Ishikawa (cell line): ENCODE results near the gene FAM181A.

ENCODE experiments used
- CEBPB ChIP-seq: IDR thresholded peaks from 2 replicates; pipeline ENCODE4 v1.6.1; 2012
- CREB1 ChIP-seq: IDR thresholded peaks from 2 replicates; pipeline ENCODE4 v1.6.1; 2012; ENCODE audit warnings: low read depth
- EGR1 ChIP-seq: IDR thresholded peaks from 2 replicates; pipeline ENCODE4 v1.6.1; 2012
- EP300 ChIP-seq: IDR thresholded peaks from 2 replicates; pipeline ENCODE4 v1.6.1; 2012; ENCODE audit warnings: borderline replicate concordance
- FOXM1 ChIP-seq: IDR thresholded peaks from 2 replicates; pipeline ENCODE4 v1.6.1; 2012; ENCODE audit warnings: low read depth, borderline replicate concordance
- NFIC ChIP-seq: IDR thresholded peaks from 2 replicates; pipeline ENCODE4 v1.6.1; 2012
- RAD21 ChIP-seq: IDR thresholded peaks from 2 replicates; pipeline ENCODE4 v1.6.1; 2012; ENCODE audit warnings: low read depth
- TAF1 ChIP-seq: IDR thresholded peaks from 2 replicates; pipeline ENCODE4 v1.6.1; 2012; ENCODE audit warnings: low read depth, mild to moderate bottlenecking
- TCF12 ChIP-seq: IDR thresholded peaks from 2 replicates; pipeline ENCODE4 v1.6.1; 2012; ENCODE audit warnings: low read depth
- TEAD4 ChIP-seq: IDR thresholded peaks from 2 replicates; pipeline ENCODE4 v1.6.1; 2012
- YY1 ChIP-seq: IDR thresholded peaks from 2 replicates; pipeline ENCODE4 v1.6.1; 2012; ENCODE audit warnings: low read depth
- ZBTB7A ChIP-seq: IDR thresholded peaks from 2 replicates; pipeline ENCODE4 v1.6.1; 2012; ENCODE audit warnings: low read depth
- TF ChIP-seq, protein P1 (sequence below): IDR thresholded peaks from 2 replicates; pipeline ENCODE4 v1.6.1; 2012
- TF ChIP-seq, protein P2 (sequence below): IDR thresholded peaks from 2 replicates; pipeline ENCODE4 v1.6.1; 2012
- TF ChIP-seq, protein P3 (sequence below): IDR thresholded peaks from 2 replicates; pipeline ENCODE4 v1.6.1; 2012; ENCODE audit warnings: low read depth, mild to moderate bottlenecking

FAM181A gene

GRCh38 chr14:93958567-93959238, 31.6 kb downstream of the FAM181A start:
- TF ChIP-seq YY1: no peak
- no peak for TF ChIP-seq ZBTB7A
- no peak for TF ChIP-seq CREB1
- TF ChIP-seq, protein P1, sequence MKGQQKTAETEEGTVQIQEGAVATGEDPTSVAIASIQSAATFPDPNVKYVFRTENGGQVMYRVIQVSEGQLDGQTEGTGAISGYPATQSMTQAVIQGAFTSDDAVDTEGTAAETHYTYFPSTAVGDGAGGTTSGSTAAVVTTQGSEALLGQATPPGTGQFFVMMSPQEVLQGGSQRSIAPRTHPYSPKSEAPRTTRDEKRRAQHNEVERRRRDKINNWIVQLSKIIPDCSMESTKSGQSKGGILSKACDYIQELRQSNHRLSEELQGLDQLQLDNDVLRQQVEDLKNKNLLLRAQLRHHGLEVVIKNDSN: no peak
- no peak for TF ChIP-seq EGR1
- no peak for TF ChIP-seq NFIC
- TF ChIP-seq FOXM1: no peak
- no peak for TF ChIP-seq EP300
- no peak for TF ChIP-seq TAF1
- no peak for TF ChIP-seq TCF12

DNA sequence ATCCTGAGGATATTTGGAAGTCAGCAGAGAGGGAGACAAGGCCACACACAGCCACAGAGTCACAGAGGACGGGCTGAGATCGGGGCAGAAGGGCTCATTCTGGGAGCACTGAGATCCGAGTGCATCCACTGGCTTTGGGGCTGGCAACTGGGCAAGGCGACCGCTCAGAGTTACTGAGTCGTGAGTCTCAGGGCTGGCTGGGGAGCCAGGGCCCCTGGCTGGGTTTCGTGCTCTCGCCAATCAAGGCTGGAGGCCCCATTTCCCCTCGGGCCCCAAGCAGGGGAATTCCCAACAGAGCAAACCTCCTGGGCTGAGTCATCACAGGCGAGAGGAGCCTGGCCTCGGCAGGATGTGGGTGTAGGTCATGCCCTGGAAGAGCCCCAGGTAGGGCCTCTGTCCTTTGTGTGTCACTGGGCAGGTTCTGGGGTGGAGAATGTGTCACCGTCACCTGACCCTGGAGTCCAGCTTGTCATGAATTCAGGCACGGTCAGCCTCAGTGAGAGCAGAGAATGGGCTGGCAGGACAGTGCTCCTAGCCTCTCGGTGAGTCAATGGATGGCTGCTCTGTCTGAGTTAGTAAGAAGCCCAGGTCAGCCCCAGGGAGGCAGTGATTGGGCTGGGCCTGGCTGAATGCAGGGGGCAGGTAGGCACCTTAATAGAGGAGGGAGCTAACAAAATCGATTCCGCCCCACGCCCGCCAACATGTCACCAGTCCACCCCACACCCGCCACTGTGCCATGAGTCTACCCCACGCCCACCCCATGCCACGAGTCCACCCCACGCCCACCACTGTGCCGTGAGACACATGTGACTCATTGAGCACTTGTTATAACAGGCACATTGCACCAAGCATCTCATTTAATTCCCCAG, 32.3 kb downstream of the FAM181A start:
- TF ChIP-seq CREB1 (no peak), EGR1 (peak; percentile 64), EP300 (peak; percentile 93), NFIC (peak; percentile 86), TEAD4 (peak; percentile 74), FOXM1 (peak; percentile 65; the same call in 1 of the 2 replicates), TAF1 (no peak), YY1 (no peak), CEBPB (peak; percentile 41; the same call in 1 of the 2 replicates), TCF12 (peak; percentile 95), RAD21 (peak; percentile 10; the same call in 1 of the 2 replicates), ZBTB7A (no peak)
- TF ChIP-seq, protein P1: peak; percentile 85
- TF ChIP-seq, protein P2, sequence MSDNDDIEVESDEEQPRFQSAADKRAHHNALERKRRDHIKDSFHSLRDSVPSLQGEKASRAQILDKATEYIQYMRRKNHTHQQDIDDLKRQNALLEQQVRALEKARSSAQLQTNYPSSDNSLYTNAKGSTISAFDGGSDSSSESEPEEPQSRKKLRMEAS: no peak

DNA sequence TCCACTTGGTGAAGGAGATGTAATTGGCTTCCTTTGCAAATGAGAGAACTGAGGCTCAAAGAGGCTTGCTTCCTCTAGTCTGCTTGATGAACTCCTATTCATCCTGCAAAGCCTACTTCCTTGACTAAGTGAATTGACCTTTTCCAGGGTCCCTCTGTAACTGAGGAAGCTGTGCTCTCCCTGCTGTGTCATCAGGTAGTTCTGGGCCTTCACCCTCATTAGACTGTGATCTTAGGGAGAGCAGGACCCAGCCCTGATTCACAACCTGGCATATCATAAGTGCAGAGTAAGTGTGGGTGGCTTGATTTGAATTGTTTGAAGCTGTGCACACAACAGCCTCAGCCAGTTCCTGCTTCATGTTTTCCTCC, 32.9 kb downstream of the FAM181A start:
- TF ChIP-seq ZBTB7A: no peak
- TF ChIP-seq, protein P2: no peak
- no peak for TF ChIP-seq FOXM1
- TF ChIP-seq YY1: no peak
- no peak for TF ChIP-seq EGR1
- TF ChIP-seq NFIC: no peak
- no peak for TF ChIP-seq TCF12
- TF ChIP-seq TEAD4: no peak
- no peak for TF ChIP-seq TAF1
- TF ChIP-seq, protein P3, sequence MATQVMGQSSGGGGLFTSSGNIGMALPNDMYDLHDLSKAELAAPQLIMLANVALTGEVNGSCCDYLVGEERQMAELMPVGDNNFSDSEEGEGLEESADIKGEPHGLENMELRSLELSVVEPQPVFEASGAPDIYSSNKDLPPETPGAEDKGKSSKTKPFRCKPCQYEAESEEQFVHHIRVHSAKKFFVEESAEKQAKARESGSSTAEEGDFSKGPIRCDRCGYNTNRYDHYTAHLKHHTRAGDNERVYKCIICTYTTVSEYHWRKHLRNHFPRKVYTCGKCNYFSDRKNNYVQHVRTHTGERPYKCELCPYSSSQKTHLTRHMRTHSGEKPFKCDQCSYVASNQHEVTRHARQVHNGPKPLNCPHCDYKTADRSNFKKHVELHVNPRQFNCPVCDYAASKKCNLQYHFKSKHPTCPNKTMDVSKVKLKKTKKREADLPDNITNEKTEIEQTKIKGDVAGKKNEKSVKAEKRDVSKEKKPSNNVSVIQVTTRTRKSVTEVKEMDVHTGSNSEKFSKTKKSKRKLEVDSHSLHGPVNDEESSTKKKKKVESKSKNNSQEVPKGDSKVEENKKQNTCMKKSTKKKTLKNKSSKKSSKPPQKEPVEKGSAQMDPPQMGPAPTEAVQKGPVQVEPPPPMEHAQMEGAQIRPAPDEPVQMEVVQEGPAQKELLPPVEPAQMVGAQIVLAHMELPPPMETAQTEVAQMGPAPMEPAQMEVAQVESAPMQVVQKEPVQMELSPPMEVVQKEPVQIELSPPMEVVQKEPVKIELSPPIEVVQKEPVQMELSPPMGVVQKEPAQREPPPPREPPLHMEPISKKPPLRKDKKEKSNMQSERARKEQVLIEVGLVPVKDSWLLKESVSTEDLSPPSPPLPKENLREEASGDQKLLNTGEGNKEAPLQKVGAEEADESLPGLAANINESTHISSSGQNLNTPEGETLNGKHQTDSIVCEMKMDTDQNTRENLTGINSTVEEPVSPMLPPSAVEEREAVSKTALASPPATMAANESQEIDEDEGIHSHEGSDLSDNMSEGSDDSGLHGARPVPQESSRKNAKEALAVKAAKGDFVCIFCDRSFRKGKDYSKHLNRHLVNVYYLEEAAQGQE: no peak
- TF ChIP-seq EP300: no peak
- TF ChIP-seq, protein P1: no peak
- no peak for TF ChIP-seq CREB1
- TF ChIP-seq RAD21: no peak
- no peak for TF ChIP-seq CEBPB

DNA sequence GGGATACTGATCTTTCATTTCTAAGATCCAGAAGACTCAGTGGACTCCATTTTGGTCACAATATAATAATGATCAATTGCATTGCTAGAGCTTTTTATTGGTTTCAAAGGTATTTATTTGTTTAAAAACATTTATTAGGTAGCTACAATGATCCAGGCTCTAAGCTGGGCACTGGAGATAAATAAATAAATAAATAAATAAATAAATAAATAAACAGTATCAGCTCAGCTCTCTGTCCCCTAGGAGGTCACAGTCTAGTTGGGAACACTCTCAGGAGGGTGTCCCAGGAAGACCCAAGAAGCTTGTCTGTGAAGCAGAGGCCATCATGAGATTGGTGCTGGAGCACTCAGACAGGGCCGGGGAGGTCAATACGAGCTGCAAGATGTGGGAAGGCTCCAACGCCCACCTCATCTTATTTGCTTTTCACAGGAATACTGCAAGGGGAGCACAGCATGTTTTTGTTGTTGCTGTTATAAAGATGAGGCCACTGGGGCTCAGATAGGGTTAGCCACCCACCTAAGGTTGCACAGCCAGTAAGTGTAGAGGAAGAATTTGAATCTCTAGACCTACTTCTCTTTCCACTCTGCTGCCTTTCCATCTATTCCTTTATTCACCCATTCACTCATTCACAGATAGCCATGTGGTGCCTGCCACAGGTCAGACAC, 33.8 kb downstream of the FAM181A start:
- TF ChIP-seq TAF1: no peak
- no peak for TF ChIP-seq FOXM1
- no peak for TF ChIP-seq TCF12
- TF ChIP-seq CREB1: no peak
- no peak for TF ChIP-seq ZBTB7A
- TF ChIP-seq RAD21: no peak

DNA sequence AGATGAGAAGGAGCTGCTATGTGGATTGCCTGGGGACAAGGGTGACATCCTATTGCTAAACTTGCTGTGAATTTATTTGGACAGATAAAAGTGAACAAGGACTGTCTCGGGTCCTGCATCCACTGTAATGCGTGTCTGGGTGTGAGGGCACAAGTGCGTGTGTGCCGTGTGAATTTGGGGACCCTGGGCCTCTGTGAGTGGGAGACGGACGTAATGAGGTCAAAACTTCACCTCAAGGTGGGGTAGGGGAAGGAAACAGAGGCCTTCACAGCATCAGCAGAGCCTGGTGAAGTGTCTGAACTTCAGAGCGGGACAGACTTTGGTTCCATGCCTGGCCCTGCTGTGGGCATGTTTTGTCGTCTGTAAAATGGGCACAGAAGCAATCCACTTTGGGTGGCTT, 34.5 kb downstream of the FAM181A start:
- no peak for TF ChIP-seq ZBTB7A
- TF ChIP-seq TEAD4: no peak
- TF ChIP-seq RAD21: no peak
- no peak for TF ChIP-seq EP300
- TF ChIP-seq YY1: no peak
- TF ChIP-seq, protein P3: no peak
- TF ChIP-seq, protein P1: no peak
- no peak for TF ChIP-seq NFIC
- TF ChIP-seq, protein P2: no peak
- no peak for TF ChIP-seq TAF1
- no peak for TF ChIP-seq TCF12
- no peak for TF ChIP-seq EGR1
- no peak for TF ChIP-seq CEBPB
- TF ChIP-seq FOXM1: no peak
- TF ChIP-seq CREB1: no peak
